Kidney (tissue), 14 donors: ENCODE data around the gene ARSI. TPM values are rescaled to one million over a fixed set of nuclear protein-coding genes. Genes with fewer than 3 reads are reported as not detected.
A peak's percentile ranks its signal among the peaks of the same experiment; 100 is the strongest.

ENCODE experiments used
- DNase-seq, 5 donors: peaks; one replicate each; pipeline ENCODE4 v3.0.0-alpha.2; 2013 to 2020
- FAIRE-seq: peaks from 2 replicates; lab custom pipeline; 2012; peaks lifted over from hg19 to GRCh38; lab: Jason Lieb, UNC
- H3K27ac ChIP-seq, 2 donors: one replicate each; pipeline ENCODE4 v1.7.0; 2013; ENCODE audit warnings: low read depth in 2 of 2, low read length in 2 of 2, inconsistent platforms in 1 of 2
- H3K27me3 ChIP-seq: one replicate; pipeline ENCODE4 v1.7.1; 2013; ENCODE audit warnings: low read length, inconsistent platforms; ENCODE audit not compliant: control insufficient read depth, insufficient read depth
- H3K36me3 ChIP-seq, 3 donors: one replicate each; pipeline versions ENCODE4 v1.7.0 to v1.7.1; 2013; ENCODE audit warnings: low read length in 3 of 3, control low read depth in 1 of 3, inconsistent platforms in 1 of 3; ENCODE audit not compliant: insufficient read depth in 3 of 3, control insufficient read depth in 2 of 3
- H3K4me1 ChIP-seq, 3 donors: one replicate each; pipeline versions ENCODE4 v1.7.0 to v1.7.1; 2013; ENCODE audit warnings: low read length in 3 of 3, inconsistent platforms in 1 of 3, low read depth in 1 of 3; ENCODE audit not compliant: control insufficient read depth in 2 of 3, insufficient read depth in 2 of 3
- H3K4me3 ChIP-seq, 3 donors: one replicate each; pipeline versions ENCODE4 v1.7.0 to v1.8.1; 2013; ENCODE audit warnings: low read length in 3 of 3, control low read depth in 1 of 3, inconsistent platforms in 1 of 3
- H3K9ac ChIP-seq, 3 donors: one replicate each; pipeline versions ENCODE4 v1.7.0 to v1.7.1; 2013; ENCODE audit warnings: low read length in 3 of 3, control low read depth in 1 of 3, inconsistent platforms in 1 of 3
- H3K9me3 ChIP-seq, 3 donors: one replicate each; pipeline versions ENCODE4 v1.7.0 to v1.7.1; 2013; ENCODE audit warnings: low read length in 3 of 3, control low read depth in 1 of 3, inconsistent platforms in 1 of 3; ENCODE audit not compliant: control insufficient read depth in 2 of 3, insufficient read depth in 1 of 3
- CTCF ChIP-seq: IDR thresholded peaks from 3 replicates; pipeline ENCODE4 v1.5.1; 2012; ENCODE audit warnings: mild to moderate bottlenecking, moderate library complexity, borderline replicate concordance; ENCODE audit not compliant: insufficient read depth; ENCODE audit errors: extremely low read depth
- intact Hi-C: fragments of 100-400 bp; cut with DNase I; formaldehyde crosslinking; loops from one replicate; pipeline ENCODE4 v1.11.1; 2022
- polyA plus RNA-seq: library from polyadenylated mRNA; stranded (reverse); fragments of 350-450 nt; fragmentation: Illumina TruSeq; extraction: RNeasy Lipid Tissue Mini Kit (QIAGEN cat#74804); gene quantifications from one replicate; pipeline ENCODE4 v1.2.3, GENCODE V29; 2014; ENCODE audit warnings: low read depth, low replicate concordance; ENCODE audit not compliant: insufficient read depth
- total RNA-seq: library from RNA; stranded (reverse); fragmentation: NEBNext Ultra II Directional; extraction: Animal tissue kit (Norgen Biotek cat#: 25700); gene quantifications from one replicate; pipeline ENCODE4 v1.2.1, GENCODE V29; 2021
- donor health status: control.
- donor health status: control.
- donor health status: control.
- donor health status: control.
- donor health status: control.
- donor health status: DM: yes; HTN: yes; CAD: no.
- donor health status: Normal renal cell carcinoma (clear cell type).

Gene ARSI
- total and polyA plus RNA-seq, 2 donors from 2014 or later, result 0.57 to 1.1 TPM

DNA sequence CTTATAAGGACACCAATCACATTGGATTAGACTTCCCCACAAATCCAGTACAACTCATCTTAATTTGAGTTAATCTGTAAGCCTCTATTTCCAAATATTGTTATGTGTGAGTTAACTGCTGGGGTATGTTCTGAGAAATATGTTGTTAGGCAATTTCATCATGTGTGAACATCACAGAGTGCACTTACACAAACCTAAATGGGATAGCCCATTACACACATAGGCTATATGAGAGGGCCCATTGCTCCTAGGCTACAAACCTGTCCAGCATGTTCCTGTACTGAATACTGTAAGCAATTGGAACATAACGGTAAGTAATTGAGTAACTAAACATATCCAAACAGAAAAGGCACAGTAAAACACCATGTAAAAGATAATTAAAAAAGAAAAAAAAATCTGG lies 19.1 kb upstream of the ARSI start:
- Histone ChIP-seq H3K36me3 (no peaks in the 10 kb centered on the region), H3K9ac (no peak overlapping the region), H3K9me3 (no peaks in the 10 kb centered on the region), H3K27me3 (no peaks in the 10 kb centered on the region), H3K4me1 (peaks cover 0 to 5% (median 5%) of the 10 kb centered on the region in 3 donors), H3K27ac (no peak overlapping the region), H3K4me3 (no peak overlapping the region)
- intact Hi-C loops, result no loop called here
- DNase-seq (no peak), FAIRE-seq (no peak)
- no peak for TF ChIP-seq CTCF

DNA sequence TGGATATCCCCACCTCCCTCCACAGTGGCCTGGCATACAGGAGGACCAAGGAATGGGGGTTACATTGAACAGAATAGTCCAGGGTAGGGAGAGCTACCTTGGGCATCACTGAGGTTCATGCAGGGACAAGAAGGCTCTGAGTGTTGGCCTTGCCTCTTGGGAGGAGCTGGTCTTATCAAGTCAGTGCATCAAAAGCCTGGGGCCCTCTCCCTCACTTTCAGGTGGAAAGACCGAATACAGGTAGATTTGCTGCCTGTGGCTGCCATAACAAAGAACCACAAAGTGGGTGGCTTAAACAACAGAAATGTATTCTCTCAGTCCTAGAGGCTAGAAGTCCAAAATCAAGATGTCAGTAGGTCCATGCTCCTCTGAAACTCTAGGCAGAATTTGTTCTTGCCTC lies 18.5 kb upstream of the ARSI start:
- DNase-seq (no peak), FAIRE-seq (no peak)
- H3K9me3 ChIP-seq, result no peaks in the 10 kb centered on the region
- no peak overlapping the region for H3K4me3 ChIP-seq
- intact Hi-C loops, result no loop called here
- no peak overlapping the region for H3K9ac ChIP-seq
- no peak overlapping the region for H3K27ac ChIP-seq
- no peaks in the 10 kb centered on the region for H3K27me3 ChIP-seq
- no peak for TF ChIP-seq CTCF
- H3K36me3 ChIP-seq, result no peaks in the 10 kb centered on the region
- peaks cover 0 to 5% (median 5%) of the 10 kb centered on the region in 3 donors for H3K4me1 ChIP-seq

GRCh38 chr5:150320044-150320613 lies 17.4 kb upstream of the ARSI start:
- Histone ChIP-seq H3K36me3 (no peaks in the 10 kb centered on the region), H3K9ac (no peak overlapping the region), H3K4me3 (no peak overlapping the region), H3K27me3 (no peaks in the 10 kb centered on the region), H3K27ac (peak overlapping the region; percentile 36 to 51), H3K9me3 (no peaks in the 10 kb centered on the region), H3K4me1 (peaks cover 0 to 5% (median 5%) of the 10 kb centered on the region in 3 donors)
- no peak for TF ChIP-seq CTCF
- peak in 4 of 5 donors; percentile 24 to 82 (median 64) for DNase-seq
- FAIRE-seq, result no peak
- intact Hi-C loops, result no loop called here

GRCh38 chr5:150319484-150319790 lies 16.7 kb upstream of the ARSI start:
- FAIRE-seq (no peak), DNase-seq (no peak)
- Histone ChIP-seq H3K4me1 (peaks cover 0 to 5% (median 5%) of the 10 kb centered on the region in 3 donors), H3K4me3 (no peak overlapping the region), H3K27me3 (no peaks in the 10 kb centered on the region), H3K9me3 (no peaks in the 10 kb centered on the region), H3K27ac (no peak overlapping the region), H3K9ac (no peak overlapping the region), H3K36me3 (no peaks in the 10 kb centered on the region)
- no peak for TF ChIP-seq CTCF
- intact Hi-C loops, result no loop called here
